HCT116 (cell line): Measurements from ENCODE around the gene NR2F2. TPM values are rescaled to one million over a fixed set of nuclear protein-coding genes. Genes with fewer than 3 reads are reported as not detected.

Experiments used
- ATAC-seq: fragments of 200-7000 bp; cut with Tn5 transposase; 2 replicates; pipeline ENCODE4 v1.9.1; 2020; ENCODE audit warnings: mild to moderate bottlenecking, moderate library complexity
- BruUV-seq: library from RNA; stranded (reverse); fragments of 400-500 nt; replicated peaks from 2 replicates; lab custom pipeline; 2021; lab: Mats Ljungman, UMichigan
- CTCF ChIA-PET: fragments of 300-600 bp; sonication (Branson Sonifier 250); formaldehyde crosslinking; loops from one replicate; lab custom pipeline; 2021; ENCODE audit warnings: antibody characterized with exemption; lab: Charles Lee
- POLR2A ChIA-PET: fragments of 300-600, 350-600 bp; sonication (Branson Sonifier 250); formaldehyde crosslinking; loops from one replicate; lab custom pipeline; 2021; ENCODE audit warnings: antibody characterized with exemption; lab: Charles Lee
- RAD21 ChIA-PET, 2 experiments: fragments of 300-600 bp; sonication (Branson Sonifier 250); formaldehyde crosslinking; loops; one replicate each; lab custom pipeline; 2023; ENCODE audit warnings: low total read pairs in 2 of 2; ENCODE audit not compliant: uncharacterized antibody in 2 of 2, unreplicated experiment in 2 of 2, low non-redundant PET in 1 of 2; lab: Charles Lee
- DNase-seq: peaks from one replicate; pipeline ENCODE4 v3.0.0-alpha.2; 2010; ENCODE audit warnings: low read depth, low spot score
- H2AFZ ChIP-seq: fragments of 200-600 bp; shearing (Covaris generic), sonication (generic); 2 replicates; pipeline ENCODE4 v1.6.1; 2017; ENCODE audit warnings: low read depth, mixed run types, mixed read lengths, antibody characterized with exemption, low read length; ENCODE audit not compliant: poor library complexity, severe bottlenecking
- H3K27ac ChIP-seq: 2 replicates; pipeline ENCODE4 v1.5.1; 2012; ENCODE audit warnings: low read depth, low read length
- H3K27me3 ChIP-seq: fragments of 200-600 bp; sonication (generic); 2 replicates; pipeline ENCODE4 v1.6.1; 2016; ENCODE audit warnings: mixed run types, low read length, mixed read lengths; ENCODE audit not compliant: insufficient read depth
- H3K36me3 ChIP-seq, 2 experiments: fragments of 200-500 bp in 1 of 2; fragments of 200-600 bp in 1 of 2; sonication (Bioruptor generic) in 1 of 2; sonication (generic) in 1 of 2; 2 replicates each; pipeline versions ENCODE4 v1.5.1 to v1.6.1; 2014 to 2016; ENCODE audit warnings: low read length in 2 of 2, inconsistent platforms in 1 of 2, mixed read lengths in 1 of 2, mixed run types in 1 of 2; ENCODE audit not compliant: insufficient read depth in 2 of 2, control insufficient read depth in 1 of 2
- H3K4me1 ChIP-seq, 2 experiments: fragments of 200-600 bp in 1 of 2; sonication (generic) in 1 of 2; 2 replicates each; pipeline versions ENCODE4 v1.5.1 to v1.6.1; 2012 to 2017; ENCODE audit warnings: low read length in 2 of 2, inconsistent platforms in 1 of 2, mild to moderate bottlenecking in 1 of 2, mixed read lengths in 1 of 2, mixed run types in 1 of 2, moderate library complexity in 1 of 2; ENCODE audit not compliant: insufficient read depth in 2 of 2, control insufficient read depth in 1 of 2
- H3K4me2 ChIP-seq: fragments of 200-600 bp; sonication (generic); 2 replicates; pipeline ENCODE4 v1.6.1; 2017; ENCODE audit warnings: mixed run types, low read length, mixed read lengths
- H3K4me3 ChIP-seq, 2 experiments: fragments of 200-600 bp in 1 of 2; sonication (generic) in 1 of 2; replicated peaks in 1 of 2; 2 replicates each; pipeline ENCODE4 v1.5.1; 2011 to 2016; ENCODE audit warnings: low read length in 2 of 2, control low read depth in 1 of 2, low read depth in 1 of 2, mild to moderate bottlenecking in 1 of 2, mixed read lengths in 1 of 2, mixed run types in 1 of 2
- H3K79me2 ChIP-seq: fragments of 200-600 bp; sonication (generic); 2 replicates; pipeline ENCODE4 v1.6.1; 2017; ENCODE audit warnings: mild to moderate bottlenecking, mixed run types, low read length, moderate library complexity, mixed read lengths; ENCODE audit not compliant: insufficient read depth
- H3K9ac ChIP-seq: fragments of 200-600 bp; sonication (generic); 2 replicates; pipeline ENCODE4 v1.6.1; 2016; ENCODE audit warnings: low read length, mixed read lengths
- H3K9me2 ChIP-seq: fragments of 200-600 bp; sonication (generic), shearing (Covaris generic); 2 replicates; pipeline ENCODE4 v1.6.1; 2017; ENCODE audit warnings: mixed run types, mild to moderate bottlenecking, moderate library complexity; ENCODE audit not compliant: insufficient read depth
- H3K9me3 ChIP-seq, 2 experiments: fragments of 200-500 bp in 1 of 2; fragments of 200-600 bp in 1 of 2; sonication (Bioruptor generic) in 1 of 2; sonication (generic) in 1 of 2; 2 replicates each; pipeline ENCODE4 v1.6.1; 2014 to 2017; ENCODE audit warnings: low read length in 2 of 2, mixed read lengths in 2 of 2, inconsistent platforms in 1 of 2, low read depth in 1 of 2, mild to moderate bottlenecking in 1 of 2, mixed run types in 1 of 2, moderate library complexity in 1 of 2; ENCODE audit not compliant: control insufficient read depth in 1 of 2, insufficient read depth in 1 of 2
- H4K20me1 ChIP-seq: fragments of 200-600 bp; sonication (generic), shearing (Covaris generic); 2 replicates; pipeline ENCODE4 v1.6.1; 2017; ENCODE audit warnings: mixed run types, mild to moderate bottlenecking, moderate library complexity; ENCODE audit not compliant: insufficient read depth
- CTCF ChIP-seq, 3 experiments: fragments of 200-600 bp in 1 of 3; sonication (generic) in 1 of 3; IDR thresholded peaks in 2 of 3; conservative IDR thresholded peaks in 1 of 3; 2 replicates each; pipeline ENCODE4 v1.5.1; 2012 to 2017; ENCODE audit warnings: low read depth in 2 of 3, low read length in 2 of 3, antibody characterized with exemption in 1 of 3, borderline replicate concordance in 1 of 3, control low read depth in 1 of 3, mild to moderate bottlenecking in 1 of 3, mixed read lengths in 1 of 3, mixed run types in 1 of 3, moderate library complexity in 1 of 3; ENCODE audit not compliant: insufficient read depth in 1 of 3
- REST ChIP-seq: IDR thresholded peaks from 2 replicates; pipeline ENCODE4 v1.6.1; 2012; ENCODE audit warnings: low read depth
- ZBTB33 ChIP-seq: IDR thresholded peaks from 2 replicates; pipeline ENCODE4 v1.6.1; 2011; ENCODE audit warnings: mild to moderate bottlenecking, low read length, moderate library complexity; ENCODE audit not compliant: insufficient replicate concordance; ENCODE audit errors: extremely low read depth
- intact Hi-C: fragments of 100-400 bp; cut with micrococcal nuclease; formaldehyde crosslinking; loops from 2 replicates; pipeline ENCODE4 v1.10.0; 2022
- total RNA-seq: library from RNA; stranded (reverse); gene quantifications from one replicate; pipeline ENCODE4 v1.2.1, GENCODE V29; 2021; ENCODE audit not compliant: unreplicated experiment

Gene NR2F2
- total RNA-seq, 1 experiment from 2014 or later, result 61.4 TPM

- no peaks in the 10 kb centered on the region for H4K20me1 ChIP-seq
- BruUV-seq, result no TSS peak
- no peaks in the 10 kb centered on the region for H3K79me2 ChIP-seq
- no peak overlapping the region for H3K9ac ChIP-seq
- peaks cover 0 to 4% of the 10 kb centered on the region in 2 experiments; a peak in 1 of 4 replicates for H3K36me3 ChIP-seq
- no peaks in the 10 kb centered on the region for H3K27me3 ChIP-seq
- RAD21 ChIA-PET, result no interaction called here
- no peak overlapping the region for H3K4me2 ChIP-seq
- DNase-seq (no peak), ATAC-seq (no peak)
- intact Hi-C loops, result no loop called here
- no peak overlapping the region for H3K4me3 ChIP-seq
- H2AFZ ChIP-seq, result no peak overlapping the region
- POLR2A ChIA-PET, result no interaction called here
- H3K4me1 ChIP-seq, result peaks cover 0 to 7% of the 10 kb centered on the region in 2 experiments; a peak in 1 of 4 replicates
- H3K27ac ChIP-seq, result no peak overlapping the region
- TF ChIP-seq CTCF (IDR thresholded peaks at IDR 0.05 in 2 of 3, conservative IDR thresholded peaks at IDR 0.05 in 1 of 3; ENCODE audit: borderline replicate concordance in 1 of 3, insufficient read depth in 1 of 3, low read depth in 2 of 3, low read length in 2 of 3) (no peak), REST (no peak), ZBTB33 (no peak)
- TF ChIP-seq, all 23 proteins: peak for 0
- H3K9me2 ChIP-seq, result no peaks in the 10 kb centered on the region
- CTCF ChIA-PET, result no interaction called here
- 0 out of 4 replicates have a peak, but pooled peaks cover 0 to 4% of the 10 kb centered on the region in 2 experiments for H3K9me3 ChIP-seq
Observed at GRCh38 chr15:96298217-96298616, 32.3 kb upstream of the NR2F2 start.
